ENCODE results near the gene SPACA6.

The SPACA6 gene

DNA sequence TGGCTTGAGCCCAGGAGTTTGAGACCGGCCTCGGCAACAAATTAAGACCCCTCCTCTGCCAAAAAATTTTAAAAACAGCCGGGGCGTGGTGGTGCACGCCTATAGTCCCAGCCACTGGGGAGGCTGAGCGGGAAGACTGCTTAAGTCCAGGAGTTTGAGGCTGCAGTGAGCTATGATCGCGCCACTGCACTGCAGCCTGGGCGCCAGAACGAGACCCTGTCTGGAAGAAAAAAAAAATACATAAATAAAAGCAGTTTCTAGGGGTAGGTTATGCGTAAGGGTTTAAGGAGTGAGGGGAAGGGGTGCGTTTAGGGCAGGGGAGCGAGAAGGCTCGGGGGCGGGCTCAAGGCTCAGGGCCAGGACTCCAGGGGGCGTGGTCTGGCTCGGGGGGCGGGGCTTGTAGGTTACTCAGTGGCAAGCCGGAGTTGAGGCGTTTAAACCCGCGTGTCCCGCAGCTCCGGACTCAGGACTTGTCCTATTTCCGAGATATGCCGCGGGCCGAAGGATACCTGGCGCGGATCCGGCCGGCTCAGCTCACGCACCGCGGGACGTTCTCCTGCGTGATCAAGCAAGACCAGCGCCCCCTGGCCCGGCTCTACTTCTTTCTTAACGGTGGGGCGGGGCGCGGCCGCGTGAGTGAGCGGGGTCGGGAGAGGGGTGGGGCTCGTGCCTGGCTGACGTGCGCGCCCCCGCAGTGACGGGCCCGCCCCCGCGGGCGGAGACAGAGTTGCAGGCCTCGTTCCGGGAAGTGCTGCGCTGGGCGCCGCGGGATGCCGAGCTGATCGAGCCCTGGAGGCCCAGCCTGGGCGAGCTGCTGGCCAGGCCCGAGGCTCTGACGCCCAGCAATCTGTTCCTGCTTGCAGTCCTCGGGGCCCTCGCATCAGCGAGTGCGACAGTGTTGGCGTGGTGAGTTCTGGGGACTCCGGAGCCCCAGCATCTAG is 10.7 kb downstream of the SPACA6 start:
- peak; percentile 95 for DNase-seq (ENCODE audit: low read depth)

DNA sequence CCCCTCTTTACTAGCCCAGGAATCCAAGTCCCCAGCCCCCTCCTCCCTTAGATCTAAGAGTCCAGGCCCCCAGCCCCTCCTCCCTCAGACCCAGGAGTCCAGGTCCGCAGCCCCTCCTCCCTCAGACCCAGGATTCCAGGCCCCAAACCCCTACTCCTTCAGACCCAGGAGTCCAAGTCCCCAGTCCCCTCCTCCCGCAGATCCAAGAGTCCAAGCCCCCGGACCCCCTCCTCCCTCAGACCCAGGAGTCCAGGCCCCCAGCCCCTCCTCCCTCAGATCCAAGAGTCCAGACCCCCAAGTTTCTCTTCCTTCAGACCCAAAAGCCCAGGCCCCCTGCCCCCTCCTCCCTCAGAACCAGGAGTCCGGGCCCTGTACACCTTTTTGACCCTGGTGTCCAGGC is 11.5 kb downstream of the SPACA6 start:
- no peak for DNase-seq (ENCODE audit: low read depth)

DNA sequence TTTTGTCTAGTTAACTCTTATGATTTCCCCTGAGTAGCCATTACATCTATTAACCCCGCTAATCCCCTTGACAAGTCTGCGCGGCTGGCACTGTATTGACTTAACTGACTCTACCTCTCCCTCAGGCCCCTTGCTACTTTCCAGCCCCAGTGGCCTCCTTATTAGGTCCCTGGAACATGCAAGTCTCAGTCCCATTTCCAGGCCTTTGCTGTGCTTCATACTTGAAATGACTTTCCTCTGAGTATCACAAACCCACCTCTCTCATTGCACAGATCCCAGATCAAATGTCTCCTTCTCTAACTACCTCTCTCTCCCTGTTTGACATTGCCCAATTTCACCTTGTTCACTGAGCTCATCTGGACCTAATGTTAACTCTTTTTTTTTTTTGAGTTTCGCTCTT is 13.2 kb downstream of the SPACA6 start:
- no peak for DNase-seq (ENCODE audit: low read depth)

DNA sequence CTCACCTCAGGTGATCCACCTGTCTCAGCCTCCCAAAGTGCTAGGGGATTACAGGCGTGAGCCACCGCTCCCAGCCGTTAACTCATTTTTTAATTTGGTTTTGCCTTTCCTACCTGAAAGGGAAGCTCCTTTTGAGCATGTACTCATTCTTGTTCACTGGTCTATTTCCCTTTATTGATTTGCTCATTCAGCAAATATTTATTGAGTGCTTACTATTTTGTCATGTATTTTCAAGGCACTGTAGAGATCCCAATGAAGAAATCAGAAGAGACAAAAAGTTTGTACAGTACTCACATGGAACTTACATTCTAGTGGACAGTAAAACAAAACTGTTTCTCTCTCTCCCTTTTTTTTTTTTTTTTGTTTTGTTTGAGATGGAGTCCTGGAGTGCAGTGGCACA is 13.8 kb downstream of the SPACA6 start:
- no peak for DNase-seq (ENCODE audit: low read depth)

DNA sequence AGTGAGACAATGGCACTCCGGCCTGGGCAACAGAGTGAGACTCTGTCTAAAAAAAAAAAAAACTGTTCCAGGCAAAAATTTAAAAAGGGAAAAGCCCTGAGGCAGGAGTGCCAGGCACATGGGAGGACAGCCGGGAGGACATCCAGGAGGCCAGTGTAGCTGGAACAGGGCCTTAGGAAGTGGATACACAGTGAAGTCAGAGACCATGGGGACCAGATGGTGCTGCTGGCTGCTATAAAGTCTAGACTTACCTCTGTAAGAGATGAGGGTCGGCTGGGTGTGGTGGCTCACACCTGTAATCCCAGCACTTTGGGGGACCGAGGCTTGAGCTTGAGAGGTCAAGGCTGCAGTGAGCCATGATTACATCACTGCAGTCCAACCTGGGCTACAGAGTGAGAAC is 15.7 kb downstream of the SPACA6 start:
- DNase-seq (ENCODE audit: low read depth), result no peak

DNA sequence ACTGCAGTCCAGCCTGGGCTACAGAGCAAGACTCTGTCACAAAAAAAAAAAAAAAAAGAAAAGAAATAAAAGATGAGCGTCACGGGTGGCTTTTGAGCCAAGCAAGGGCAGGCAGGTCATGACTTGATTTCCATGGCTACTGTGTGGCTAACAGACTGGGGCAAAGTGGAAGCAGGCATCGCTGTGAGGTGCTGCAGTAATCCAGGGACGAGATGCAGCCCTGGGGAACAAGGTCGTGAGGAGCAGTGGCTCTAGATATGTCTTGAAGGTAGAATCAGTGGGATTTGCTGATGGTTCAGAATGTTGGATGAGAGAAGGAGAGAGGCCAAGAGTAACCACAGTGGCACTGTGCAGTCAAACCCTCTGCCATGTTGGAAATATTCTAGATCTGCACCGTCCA is 16.4 kb downstream of the SPACA6 start:
- DNase-seq (ENCODE audit: low read depth), result no peak

DNA sequence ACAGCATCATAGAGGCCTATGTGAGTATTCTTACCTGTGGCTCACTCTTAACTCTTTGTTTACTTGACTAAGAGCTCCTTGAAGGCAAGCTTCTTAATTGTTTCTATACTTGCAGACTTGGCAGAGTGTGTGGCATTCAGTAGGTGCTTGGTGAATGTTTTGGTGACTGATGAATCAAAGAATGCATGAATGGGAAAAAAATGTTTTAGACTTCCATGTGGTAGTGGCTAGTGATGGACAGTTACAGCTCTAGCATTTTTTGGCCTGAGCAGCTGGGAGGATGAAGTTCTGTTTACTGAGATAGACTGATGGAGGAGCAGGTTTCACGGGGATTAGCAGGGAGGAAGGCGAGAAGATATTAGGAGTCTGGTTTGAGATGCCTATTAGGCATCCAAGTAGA is 17.0 kb downstream of the SPACA6 start:
- no peak for DNase-seq (ENCODE audit: low read depth)

DNA sequence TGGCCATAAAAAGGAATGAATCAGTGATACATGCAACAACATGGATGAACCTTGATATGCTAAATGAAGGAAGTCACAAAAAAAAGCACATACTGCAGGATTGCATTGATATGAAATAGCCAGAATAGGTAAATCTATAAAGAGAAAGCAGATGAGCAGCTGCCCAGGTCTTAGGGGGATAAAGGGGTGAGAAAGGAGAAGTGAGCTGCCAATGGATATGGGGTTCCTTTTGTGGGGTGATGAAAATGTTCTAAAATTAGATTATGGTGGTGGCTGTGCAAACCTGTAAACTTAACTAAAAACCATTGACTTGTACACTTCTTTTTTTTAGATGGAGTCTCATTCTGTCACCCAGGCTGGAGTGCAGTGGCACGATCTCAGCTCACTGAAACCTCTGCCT is 18.6 kb downstream of the SPACA6 start:
- no peak for DNase-seq (ENCODE audit: low read depth)

DNA sequence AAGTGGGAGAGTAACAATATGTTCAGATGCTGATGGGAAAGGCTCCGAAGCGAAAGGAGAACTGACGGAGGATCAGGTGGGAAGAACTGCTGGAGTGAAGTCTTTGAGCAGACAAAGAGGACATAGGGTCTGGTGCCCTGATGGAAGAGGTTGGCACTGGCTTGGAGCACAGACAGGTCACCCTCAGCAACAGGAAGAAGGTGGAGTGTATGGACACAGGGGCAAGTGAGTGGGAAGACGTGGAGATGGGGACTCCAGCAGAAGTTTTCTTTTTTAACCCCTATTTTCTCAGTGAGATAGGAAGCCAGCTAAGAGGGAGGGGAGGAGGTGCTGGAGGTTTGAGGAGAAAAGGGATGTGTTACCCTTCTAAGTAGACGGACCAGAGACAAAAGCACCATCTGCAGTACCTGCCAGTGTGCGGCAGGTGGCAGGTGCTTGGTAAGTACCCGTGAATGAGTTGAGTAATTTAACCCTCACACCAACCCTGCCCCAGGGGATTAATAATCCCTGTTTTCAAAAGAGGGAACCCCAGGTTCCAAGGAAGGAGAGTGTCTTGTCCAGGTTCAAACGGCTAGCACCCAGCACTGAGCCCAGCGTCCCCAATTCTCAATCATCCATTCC is 19.4 kb downstream of the SPACA6 start:
- DNase-seq (ENCODE audit: low read depth), result no peak

DNA sequence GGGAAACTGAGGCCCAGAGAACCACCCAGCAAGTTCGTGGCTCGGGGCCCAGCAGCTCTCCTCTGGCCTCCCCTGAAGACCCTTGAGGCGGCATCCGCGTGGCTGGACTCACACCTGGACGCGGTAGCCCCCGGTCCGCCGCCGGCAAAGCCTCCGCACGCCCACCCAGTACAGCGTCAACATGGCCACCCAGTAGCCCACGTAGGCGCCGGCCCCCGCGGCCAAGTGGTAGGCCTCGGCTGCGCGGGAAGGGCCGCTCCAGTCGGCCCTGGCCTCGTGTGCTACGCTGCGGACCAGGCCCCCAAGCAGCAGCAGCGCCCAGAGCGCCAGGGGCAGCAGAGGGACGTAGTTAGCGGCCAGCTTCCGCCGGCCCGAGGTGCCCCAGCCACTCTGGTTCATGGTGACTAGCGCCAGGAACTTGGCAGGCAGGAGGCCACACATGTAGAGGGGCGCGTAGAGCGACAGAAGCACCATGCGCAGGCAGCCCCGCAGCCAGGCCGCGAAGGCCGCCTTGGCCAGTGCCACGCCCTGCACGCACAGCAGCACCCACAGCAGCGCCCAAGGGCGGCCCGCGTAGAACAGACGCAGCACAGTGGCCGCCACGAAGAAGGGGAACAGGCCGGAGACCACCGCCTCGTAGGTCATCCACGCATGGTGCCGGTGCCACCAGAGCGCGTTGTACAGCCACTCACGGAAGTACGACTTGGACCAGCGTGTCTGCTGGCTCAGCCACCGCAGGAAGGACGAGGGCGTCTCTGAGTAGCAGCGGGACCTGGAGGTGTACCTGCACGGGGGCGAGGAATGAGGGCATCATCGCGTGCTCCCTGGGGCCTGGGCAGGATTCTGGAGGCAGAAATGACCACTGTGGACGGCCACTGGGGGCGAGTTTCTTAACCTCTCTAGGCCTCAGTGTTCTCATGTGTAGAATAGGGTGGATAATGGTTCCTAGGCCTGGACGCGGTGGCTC is 20.5 kb downstream of the SPACA6 start:
- DNase-seq (ENCODE audit: low read depth), result no peak

DNA sequence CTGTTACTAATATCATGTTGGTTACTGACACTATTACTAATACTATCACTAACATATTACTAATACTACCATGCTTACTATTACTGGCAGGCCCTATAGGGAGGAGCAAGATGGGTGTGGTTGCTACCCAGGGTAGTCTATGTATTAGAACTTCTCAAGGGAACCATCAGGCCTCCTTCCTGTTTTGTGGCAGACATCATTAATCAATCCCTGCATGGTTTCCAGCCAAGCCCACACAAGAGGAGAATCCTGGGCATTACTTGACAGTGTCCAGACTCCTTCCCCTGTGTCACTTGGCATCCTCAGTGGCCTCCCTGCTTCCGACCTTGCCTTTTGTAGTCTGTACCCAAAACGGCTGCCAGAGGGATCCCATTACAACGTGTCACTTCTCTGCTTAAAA is 21.7 kb downstream of the SPACA6 start:
- DNase-seq (ENCODE audit: low read depth), result no peak

DNA sequence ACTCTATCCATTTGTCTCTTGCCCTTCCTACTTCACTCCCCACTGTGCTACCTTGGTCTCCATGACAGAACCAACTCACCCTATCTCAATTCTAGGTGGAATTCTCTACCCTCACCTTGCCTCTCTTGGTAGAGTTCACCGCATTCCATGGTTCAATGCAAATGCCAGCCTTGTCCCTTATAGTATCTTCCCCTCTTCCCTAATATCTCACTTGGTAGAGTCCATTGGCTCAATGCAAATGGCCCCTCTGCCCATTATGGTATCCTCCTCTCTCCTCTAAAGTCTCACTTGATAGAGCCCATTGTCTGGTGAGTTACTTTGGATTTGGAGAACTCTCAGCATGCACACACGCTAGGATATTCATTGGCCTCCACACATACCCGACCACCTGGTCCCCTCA is 22.7 kb downstream of the SPACA6 start:
- DNase-seq (ENCODE audit: low read depth), result no peak

DNA sequence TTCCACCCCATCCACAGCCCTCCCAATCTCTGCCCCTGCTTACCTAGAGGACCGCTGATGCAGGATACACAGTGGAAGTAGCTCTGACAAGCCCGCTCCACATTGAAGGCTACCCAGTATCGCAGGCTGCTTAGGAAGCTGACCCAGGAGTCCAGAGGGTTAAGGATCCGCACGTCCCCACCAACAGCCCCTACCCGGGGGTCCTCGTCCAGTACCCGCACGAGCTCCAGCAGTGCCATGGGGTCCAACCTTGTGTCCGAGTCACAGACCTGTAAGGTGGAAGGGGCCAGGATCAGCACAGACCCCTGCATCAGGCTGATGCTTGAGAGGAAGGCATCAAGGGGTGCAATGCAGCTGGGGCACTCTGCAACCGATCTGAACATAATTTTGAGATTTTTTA is 23.8 kb downstream of the SPACA6 start:
- DNase-seq (ENCODE audit: low read depth), result no peak

DNA sequence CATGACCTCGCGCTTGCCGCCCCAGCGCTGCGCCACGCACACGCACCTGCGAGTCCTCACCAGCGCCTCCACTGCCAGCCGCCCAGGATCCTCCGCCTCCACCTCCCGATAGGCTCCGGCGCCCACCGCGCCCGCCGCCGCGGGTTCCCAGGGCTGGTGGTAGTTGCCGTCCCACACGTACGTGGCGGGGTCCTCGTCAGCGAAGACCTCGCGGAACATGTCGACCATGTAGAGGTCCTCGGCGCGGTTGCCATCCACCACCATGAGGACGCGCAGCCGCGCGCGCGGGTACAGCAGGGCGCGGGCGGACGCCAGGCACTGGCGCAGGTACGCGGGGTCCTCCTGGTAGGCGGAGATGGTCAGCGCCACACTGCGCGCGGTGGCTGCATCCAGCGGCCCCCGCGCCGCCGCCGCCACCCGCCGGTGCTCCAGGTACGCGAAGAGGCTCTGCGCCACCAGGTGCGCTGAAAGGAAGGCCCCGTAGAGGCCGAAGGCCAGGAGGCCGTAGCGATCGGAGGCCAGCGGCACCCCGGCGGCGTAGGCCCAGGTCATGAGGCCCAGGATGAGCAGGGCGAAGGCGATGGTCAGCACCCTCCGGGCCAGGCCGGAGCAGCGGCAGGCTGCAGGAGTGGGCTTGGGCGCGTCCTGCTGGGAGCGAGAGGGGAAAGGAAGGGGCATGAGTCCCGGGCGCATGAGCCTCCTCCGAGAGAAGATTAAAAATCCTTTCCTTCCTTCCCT is 26.3 kb downstream of the SPACA6 start:
- DNase-seq (ENCODE audit: low read depth), result no peak

DNA sequence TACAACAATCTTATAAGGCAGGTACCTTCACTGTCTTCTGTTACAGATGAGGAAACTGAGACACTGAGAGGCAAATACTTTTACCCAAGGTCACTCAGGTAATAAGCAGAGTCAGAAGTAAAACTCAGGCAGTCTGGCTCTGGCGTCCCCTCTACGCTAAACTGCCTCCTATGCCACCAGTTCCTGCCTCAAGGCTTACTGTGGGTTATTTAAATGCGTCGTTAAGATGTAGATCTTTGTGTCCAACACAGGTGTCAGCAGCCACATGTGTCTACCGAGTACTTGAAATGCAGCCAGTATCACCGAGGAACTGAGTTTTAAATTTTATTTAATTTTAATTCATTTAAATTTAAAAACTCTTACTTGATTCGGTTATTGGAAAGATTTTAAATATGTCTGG is 28.8 kb downstream of the SPACA6 start:
- no peak for DNase-seq (ENCODE audit: low read depth)

DNA sequence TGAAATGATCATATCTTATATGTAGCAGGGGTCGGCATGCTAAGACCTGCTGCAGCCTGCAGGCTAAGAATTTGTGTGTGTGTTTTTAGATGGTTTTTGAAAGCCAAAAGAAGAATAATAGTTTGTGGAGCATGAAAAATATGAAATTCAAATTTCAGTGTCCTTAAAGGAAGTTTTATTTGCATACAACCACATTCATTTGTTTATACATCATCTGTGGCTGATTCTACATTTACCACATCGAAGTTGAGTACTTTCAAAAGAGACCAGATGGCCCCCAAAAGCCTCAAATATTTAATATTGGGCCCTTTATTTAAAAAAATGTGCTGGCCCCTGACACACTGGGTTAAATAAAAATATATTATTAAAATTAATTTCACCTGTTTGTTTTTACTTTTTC is 29.4 kb downstream of the SPACA6 start:
- DNase-seq (ENCODE audit: low read depth), result no peak

DNA sequence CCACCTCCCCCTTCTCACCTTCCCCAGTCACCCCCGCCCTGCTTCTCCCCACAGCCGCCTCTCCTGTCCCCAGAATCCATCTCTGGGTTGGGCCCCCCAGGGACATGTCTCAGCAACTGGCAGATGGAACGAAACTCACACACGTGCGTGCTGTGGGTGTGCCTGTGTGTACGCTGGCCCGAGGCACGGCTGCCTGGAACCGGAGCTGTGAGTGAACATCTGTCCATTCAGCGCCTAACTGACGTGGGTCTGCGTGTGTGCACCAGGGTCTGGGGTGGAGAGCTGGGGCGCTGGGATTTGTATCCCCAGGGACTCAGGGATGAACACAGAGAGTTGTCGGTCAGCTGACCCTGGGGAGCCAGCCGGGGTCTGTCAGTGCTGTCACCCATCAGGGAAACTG is 31.4 kb downstream of the SPACA6 start:
- no peak for DNase-seq (ENCODE audit: low read depth)

DNA sequence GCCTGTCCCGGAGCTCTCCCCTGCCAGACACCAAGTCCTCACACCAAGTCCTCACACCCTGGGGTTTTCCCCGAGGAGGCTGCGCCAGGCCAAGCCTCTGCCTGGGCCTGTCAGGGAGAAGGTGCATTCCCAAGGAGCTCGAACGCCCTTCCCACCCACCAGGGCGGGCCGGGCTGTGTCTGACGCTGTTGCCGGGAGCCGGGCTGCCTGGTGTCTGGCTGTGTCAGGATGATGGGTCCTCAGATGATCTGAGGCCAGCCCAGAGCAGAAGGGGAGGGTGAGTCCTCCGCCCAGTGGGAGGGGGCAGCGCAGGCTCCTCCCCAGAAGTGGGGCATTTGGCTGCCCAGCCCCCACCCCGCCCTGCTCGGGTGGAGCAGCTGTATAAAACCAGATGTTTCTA is 32.9 kb downstream of the SPACA6 start:
- DNase-seq (ENCODE audit: low read depth), result no peak

DNA sequence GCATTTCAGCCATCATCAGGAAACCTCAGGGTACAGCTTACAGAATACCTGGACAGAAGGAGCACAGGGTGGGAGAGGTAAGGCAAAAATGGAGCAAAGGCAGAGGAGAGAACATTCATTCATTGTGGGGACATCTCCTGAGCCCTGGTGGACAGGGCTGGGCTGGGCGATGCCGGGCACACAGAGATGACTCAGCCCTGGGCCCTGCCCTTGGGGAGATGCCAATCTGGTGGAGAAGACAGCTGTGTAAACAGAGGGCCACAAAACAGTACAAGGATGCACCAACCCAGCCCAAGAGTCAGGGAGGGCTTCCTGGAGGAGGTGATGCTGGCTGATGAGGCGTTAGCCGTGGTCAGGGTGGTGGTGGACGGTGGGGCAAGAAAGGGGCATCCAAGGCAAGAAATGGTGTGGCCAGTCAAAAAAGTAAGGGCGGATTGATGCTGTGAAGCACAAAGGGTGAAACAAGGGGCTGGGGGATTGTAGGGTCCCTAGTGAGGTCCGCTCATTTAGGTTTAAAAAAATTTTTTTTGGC is 34.3 kb downstream of the SPACA6 start:
- DNase-seq (ENCODE audit: low read depth), result no peak

DNA sequence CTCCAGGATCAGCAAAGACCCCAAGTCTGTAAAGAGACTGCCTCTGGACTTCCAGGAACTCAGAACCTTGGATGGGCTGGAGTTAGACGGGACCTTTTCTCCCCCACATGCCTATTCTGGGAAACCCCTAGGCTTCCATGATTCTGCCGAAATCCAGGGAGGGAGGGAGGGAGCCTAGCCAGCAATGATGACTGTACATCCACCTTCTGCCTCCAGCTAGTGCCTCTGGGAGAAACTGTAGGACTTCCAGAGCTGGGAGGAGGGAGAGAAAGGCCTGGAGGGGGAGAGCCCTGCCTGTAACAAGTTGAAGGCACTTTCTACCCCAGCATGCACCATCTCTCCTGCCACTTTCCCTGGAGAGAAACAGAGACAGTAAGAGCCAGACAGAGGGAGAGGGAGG is 36.7 kb downstream of the SPACA6 start:
- DNase-seq (ENCODE audit: low read depth), result no peak

DNA sequence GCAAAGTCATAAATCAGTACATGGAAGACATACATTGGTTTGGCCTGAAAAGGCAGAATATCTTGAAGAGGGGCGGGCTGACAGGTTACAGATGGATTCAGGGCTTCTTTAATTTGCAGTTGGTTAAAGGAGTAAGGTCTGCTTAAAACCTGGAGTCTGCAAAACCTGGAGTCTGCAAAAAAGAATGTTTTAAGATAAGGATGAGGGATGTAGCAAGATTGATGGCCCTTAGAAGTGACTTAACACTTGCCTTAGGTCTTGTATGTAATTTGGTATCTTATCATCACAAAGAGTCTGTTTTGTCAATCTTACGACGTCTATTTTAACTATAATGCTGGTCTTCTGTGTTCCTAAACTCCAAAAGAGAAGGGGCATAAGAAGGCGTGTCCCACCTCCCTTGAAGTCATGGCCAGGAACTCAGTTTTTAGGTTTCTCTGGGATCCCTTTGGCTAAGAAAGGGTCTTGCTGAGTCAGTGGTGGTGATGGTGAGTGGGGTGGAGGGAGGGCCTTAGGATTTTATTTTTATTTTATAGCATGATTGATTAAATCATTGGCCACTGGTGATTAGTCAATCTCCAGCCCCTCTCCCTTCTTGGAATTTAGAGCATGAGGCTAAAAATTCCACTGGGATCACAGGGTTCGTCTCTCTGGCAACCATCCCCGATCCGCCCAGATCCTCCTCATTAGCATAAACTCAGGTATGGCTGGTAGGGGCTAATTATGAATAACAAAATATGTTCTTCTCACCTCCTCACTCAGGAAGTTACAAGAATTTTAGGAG is 40.8 kb downstream of the SPACA6 start:
- DNase-seq (ENCODE audit: low read depth), result no peak

All from activated gamma-delta T cell treated with anti-CD3 and anti-CD28 coated beads, Interleukin-2, amount 50 U/mL, for 16 hours (primary cell).